GM21390 (cell line): ENCODE results near the gene ELFN1.
"Not testable (repeated sequence)": the region's sequence is repeated elsewhere in the genome, so short reads cannot be mapped to it uniquely, and the experiment has no call there.

Experiments
- ATAC-seq: cut with Tn5 transposase; IDR thresholded peaks from one replicate; pipeline ENCODE4 v1.9.1; 2021; ENCODE audit not compliant: unreplicated experiment

The ELFN1 gene

GRCh38 chr7:1707756-1708595 lies 37.9 kb downstream of the ELFN1 start:
- no peak for ATAC-seq

- ATAC-seq, result no peak
These were observed 38.6 kb downstream of the ELFN1 start for GRCh38 chr7:1708596-1709251.

GRCh38 chr7:1709281-1709680 lies 39.2 kb downstream of the ELFN1 start:
- ATAC-seq, result no peak

- no peak for ATAC-seq
These were observed 39.8 kb downstream of the ELFN1 start for GRCh38 chr7:1709900-1710299.

GRCh38 chr7:1710936-1711335 lies 40.9 kb downstream of the ELFN1 start:
- ATAC-seq, result no peak

- no peak for ATAC-seq
These were observed 42.9 kb downstream of the ELFN1 start for GRCh38 chr7:1712907-1713501.

GRCh38 chr7:1713502-1714484 lies 43.7 kb downstream of the ELFN1 start:
- no peak for ATAC-seq

- no peak for ATAC-seq
These were observed 44.7 kb downstream of the ELFN1 start for GRCh38 chr7:1714583-1715330.

- ATAC-seq, result no peak
These were observed 45.2 kb downstream of the ELFN1 start for GRCh38 chr7:1715331-1715625.

- no peak for ATAC-seq
These were observed 45.6 kb downstream of the ELFN1 start for GRCh38 chr7:1715671-1716074.

GRCh38 chr7:1716263-1717094 lies 46.4 kb downstream of the ELFN1 start:
- no peak for ATAC-seq

- no peak for ATAC-seq
These were observed 47.0 kb downstream of the ELFN1 start for GRCh38 chr7:1717095-1717483.

- ATAC-seq, result no peak
These were observed 48.0 kb downstream of the ELFN1 start for GRCh38 chr7:1717903-1718676.

GRCh38 chr7:1718850-1719249 lies 48.8 kb downstream of the ELFN1 start:
- not testable (repeated sequence) for ATAC-seq

- not testable (repeated sequence) for ATAC-seq
These were observed 49.2 kb downstream of the ELFN1 start for GRCh38 chr7:1719256-1719655.

GRCh38 chr7:1719913-1720312 lies 49.8 kb downstream of the ELFN1 start:
- ATAC-seq, result no peak

- no peak for ATAC-seq
These were observed 50.2 kb downstream of the ELFN1 start for GRCh38 chr7:1720326-1720725.

- ATAC-seq, result no peak
These were observed 51.1 kb downstream of the ELFN1 start for GRCh38 chr7:1721047-1721690.
